KG1 (cell line): ENCODE data around the gene LASP1NB.

ENCODE experiments used
- DNase-seq: peaks from one replicate; lab custom pipeline; 2025; lab: John Stamatoyannopoulos, UW

LASP1NB gene

DNA sequence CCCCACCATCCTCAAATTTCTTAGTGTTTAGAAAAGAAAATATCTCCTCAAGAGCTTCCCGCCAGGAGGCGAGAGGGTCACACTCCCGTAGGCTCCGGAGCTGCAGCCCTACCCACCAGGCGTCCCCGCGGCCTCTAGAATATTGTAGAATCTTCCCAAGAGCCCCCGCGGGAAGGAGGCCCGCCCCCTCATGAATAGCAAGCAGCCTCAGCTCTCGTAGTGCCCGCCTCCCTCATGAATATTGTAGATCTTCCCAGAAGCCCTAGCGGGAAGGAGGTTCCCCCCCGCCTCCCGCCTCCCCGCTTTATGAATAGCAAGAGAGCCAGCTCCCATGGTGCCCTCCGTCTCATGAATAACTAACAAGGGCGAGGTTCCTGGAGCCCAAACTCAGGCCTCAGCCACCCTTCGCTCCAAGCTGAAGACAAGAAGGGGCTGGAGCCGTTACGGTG is 41.9 kb downstream of the LASP1NB start, which contains the start of gene FBXO47:
FBXO47 (minus strand) TSS at position 114 of the 449 bp plus-strand sequence. CDS start 4,378 bp downstream, outside the sequence.
- no peak for DNase-seq

DNA sequence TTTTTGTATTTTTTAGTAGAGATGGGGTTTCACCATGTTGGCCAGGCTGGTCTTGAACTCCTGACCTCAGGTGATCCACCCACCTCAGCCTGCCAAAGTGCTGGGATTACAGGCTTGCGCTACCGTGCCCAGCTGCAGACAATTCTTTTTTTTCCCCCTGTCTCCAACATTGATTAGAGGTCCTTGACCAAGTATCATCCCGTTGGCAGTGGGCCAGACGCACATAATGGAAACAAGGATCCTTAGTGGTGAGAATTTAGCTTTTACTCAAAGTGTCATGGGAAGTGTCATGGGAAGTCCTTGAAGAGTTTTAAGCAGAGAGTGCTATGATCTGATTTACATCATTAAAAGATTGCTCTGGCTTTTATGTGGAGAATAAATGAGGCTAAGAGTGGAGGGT is 43.9 kb downstream of the LASP1NB start:
- no peak for DNase-seq

DNA sequence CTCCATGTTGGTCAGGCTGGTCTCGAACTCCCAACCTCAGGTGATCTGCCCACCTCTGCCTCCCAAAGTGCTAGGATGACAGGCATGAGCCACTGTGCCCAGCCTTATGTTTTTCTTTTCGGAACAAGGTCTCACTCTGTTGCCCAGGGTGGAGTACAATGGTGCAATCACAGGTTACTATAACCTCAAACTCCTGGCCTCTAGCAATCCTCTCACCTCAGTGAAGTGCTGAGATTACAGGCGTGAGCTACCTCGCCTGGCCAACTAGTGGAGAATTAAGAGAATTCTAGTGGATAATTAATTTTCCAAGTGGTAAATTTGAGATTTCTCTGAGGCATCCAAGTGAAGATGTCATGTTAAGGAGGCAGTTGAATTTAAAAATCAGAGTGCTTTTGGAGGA is 44.7 kb downstream of the LASP1NB start:
- DNase-seq, result no peak

DNA sequence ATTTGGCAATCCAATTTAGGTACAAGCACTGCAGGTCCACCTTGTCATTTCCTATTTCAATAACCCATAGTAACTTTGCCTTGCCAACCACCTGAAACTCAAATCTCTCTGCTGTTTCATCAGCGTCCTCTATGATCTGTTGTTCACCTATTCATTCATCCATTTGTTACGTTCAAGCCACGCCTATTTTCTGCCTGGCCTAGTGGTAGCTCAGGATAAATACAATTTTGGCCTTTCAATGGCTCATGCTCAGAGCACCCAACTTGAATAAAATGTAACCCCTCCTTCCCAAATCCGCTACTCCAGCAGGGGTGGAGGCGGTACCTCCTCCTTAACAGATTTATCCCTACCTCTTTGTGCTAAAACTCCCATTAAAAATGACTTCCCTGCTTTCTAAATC is 45.4 kb downstream of the LASP1NB start:
- no peak for DNase-seq

DNA sequence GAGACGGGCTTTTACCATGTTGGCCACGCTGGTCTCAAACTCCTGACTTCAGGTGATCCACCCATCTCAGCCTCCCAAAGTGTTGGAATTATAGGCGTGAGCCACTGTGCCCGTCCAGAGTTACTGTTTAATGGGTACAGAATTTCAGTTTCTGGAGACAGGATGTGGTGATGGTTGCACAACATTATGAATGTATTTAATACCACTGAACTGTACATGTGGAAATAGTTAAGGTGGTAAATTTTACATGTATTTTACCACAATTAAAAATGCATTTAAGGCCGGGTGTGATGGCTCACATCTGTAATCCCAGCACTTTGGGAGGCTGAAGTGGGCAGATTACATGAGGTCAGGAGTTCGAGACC is 50.8 kb downstream of the LASP1NB start:
- DNase-seq, result peak; percentile 13

DNA sequence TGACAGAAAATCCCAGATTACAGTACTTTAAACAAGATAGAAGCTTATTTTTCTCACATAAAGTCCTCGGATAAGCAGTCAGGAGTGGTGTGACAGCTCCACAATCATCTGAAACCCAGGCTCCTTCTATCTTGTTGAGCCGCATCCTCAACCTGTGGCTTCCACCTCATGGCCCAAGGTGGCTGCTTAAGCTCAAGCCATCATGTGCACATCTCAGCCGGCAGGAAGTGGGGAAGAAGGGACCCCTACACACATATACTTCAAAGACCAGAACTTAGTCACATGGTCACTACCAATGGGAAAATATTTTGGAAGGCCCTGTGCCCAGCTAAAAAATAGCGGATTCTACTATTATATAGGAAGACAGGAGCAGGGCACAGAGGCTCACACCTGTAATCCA is 52.8 kb downstream of the LASP1NB start:
- no peak for DNase-seq
